Mesodermal cell (in vitro differentiated cells): Measurements from ENCODE around the gene VGLL4.

Source experiments
- H3K27ac ChIP-seq: 2 replicates; pipeline ENCODE4 v1.7.0; 2013; ENCODE audit warnings: mild to moderate bottlenecking, low read depth, low read length, moderate library complexity; ENCODE audit not compliant: severe bottlenecking
- H3K36me3 ChIP-seq: 2 replicates; pipeline ENCODE4 v1.7.1; 2013; ENCODE audit warnings: mild to moderate bottlenecking, low read length, moderate library complexity; ENCODE audit not compliant: control insufficient read depth, insufficient read depth
- H3K4me1 ChIP-seq: one replicate; pipeline ENCODE4 v1.7.1; 2013; ENCODE audit warnings: mild to moderate bottlenecking, low read length; ENCODE audit not compliant: insufficient read depth, control insufficient read depth, poor library complexity, severe bottlenecking
- H3K4me3 ChIP-seq: 2 replicates; pipeline ENCODE4 v1.7.0; 2013; ENCODE audit warnings: low read length, control low read depth, mild to moderate bottlenecking; ENCODE audit not compliant: insufficient read depth, poor library complexity, severe bottlenecking; ENCODE audit errors: extremely low read depth
- H3K9me3 ChIP-seq: 2 replicates; pipeline ENCODE4 v1.7.1; 2013; ENCODE audit warnings: mild to moderate bottlenecking, low read length, moderate library complexity; ENCODE audit not compliant: control insufficient read depth
- WGBS, 2 experiments: methylation state at CpG; one replicate each; pipeline ENCODE4 v1.1.5; 2013; ENCODE audit warnings: missing lambda C conversion rate in 2 of 2; ENCODE audit not compliant: insufficient coverage in 2 of 2; 5-methylcytosine and 5-hydroxymethylcytosine counted together

VGLL4 gene

GRCh38 chr3:11651900-11652299, 8.2 kb upstream of the VGLL4 start:
- WGBS, 2 experiments: no CpG with 5 or more reads among the region's 2 CpGs
- Histone ChIP-seq H3K36me3 (no peaks in the 10 kb centered on the region), H3K27ac (no peak overlapping the region), H3K4me3 (no peak overlapping the region), H3K9me3 (no peaks in the 10 kb centered on the region), H3K4me1 (peaks cover 18% of the 10 kb centered on the region)

- no peak overlapping the region for H3K4me3 ChIP-seq
- H3K36me3 ChIP-seq: no peaks in the 10 kb centered on the region
- WGBS, 2 experiments: 50% methylated on average over 1 of the region's 4 CpGs; no CpG with 5 or more reads in 1 of the 2 experiments
These were observed 7.8 kb upstream of the VGLL4 start for GRCh38 chr3:11651477-11651876.

DNA sequence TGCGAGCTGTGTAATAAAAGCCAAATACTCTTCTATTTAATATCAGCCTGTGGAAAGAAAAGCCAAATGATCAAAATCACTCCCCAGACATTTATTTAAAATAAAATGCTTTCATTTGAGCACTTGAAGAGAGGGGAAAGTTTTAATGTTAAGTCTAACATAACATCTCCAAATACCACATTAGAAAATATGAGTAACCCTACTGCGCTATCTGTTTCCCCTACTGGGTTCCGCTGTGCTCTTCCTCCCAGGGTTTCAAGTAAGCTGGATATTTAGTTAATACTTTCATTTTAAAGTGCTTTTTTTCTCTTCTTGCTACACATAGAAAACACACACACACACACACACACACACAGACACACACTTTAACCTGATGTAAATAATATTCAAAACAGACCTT, 6.7 kb upstream of the VGLL4 start:
- Histone ChIP-seq H3K4me3 (no peak overlapping the region), H3K36me3 (no peaks in the 10 kb centered on the region), H3K4me1 (peaks cover 15% of the 10 kb centered on the region), H3K27ac (no peak overlapping the region), H3K9me3 (no peaks in the 10 kb centered on the region)
- WGBS, 2 experiments: no CpG with 5 or more reads among the region's 3 CpGs

More at GRCh38 chr3:11651477-11651876, 7.8 kb upstream of the VGLL4 start:
- Histone ChIP-seq H3K4me1 (peaks cover 18% of the 10 kb centered on the region), H3K9me3 (no peaks in the 10 kb centered on the region), H3K27ac (no peak overlapping the region)

- WGBS, 2 experiments: 100% methylated on average over 1 of the region's 1 CpG
These were observed 5.0 kb upstream of the VGLL4 start for GRCh38 chr3:11648735-11649134.

GRCh38 chr3:11643201-11643603, 513 bp downstream of the VGLL4 start:
- WGBS, 2 experiments: 0% methylated on average over 11 to 14 of the region's 18 CpGs

More at GRCh38 chr3:11648735-11649134, 5.0 kb upstream of the VGLL4 start:
- H3K36me3 ChIP-seq: no peaks in the 10 kb centered on the region
- no peaks in the 10 kb centered on the region for H3K9me3 ChIP-seq
- H3K4me1 ChIP-seq: peaks cover 6% of the 10 kb centered on the region
- no peak overlapping the region for H3K27ac ChIP-seq
- H3K4me3 ChIP-seq: no peak overlapping the region

GRCh38 chr3:11642431-11643191, 1.1 kb downstream of the VGLL4 start:
- peak overlapping the region; percentile 78 for H3K4me3 ChIP-seq
- H3K36me3 ChIP-seq: peaks cover 23% of the 10 kb centered on the region
- 0% methylated on average over 26 to 40 of the region's 44 CpGs for whole genome bisulfite sequencing, 2 experiments
- H3K4me1 ChIP-seq: peaks cover 14% of the 10 kb centered on the region
- H3K27ac ChIP-seq: peak overlapping the region; percentile 96
- H3K9me3 ChIP-seq: no peaks in the 10 kb centered on the region

More at GRCh38 chr3:11643201-11643603, 513 bp downstream of the VGLL4 start:
- Histone ChIP-seq H3K4me3 (peak overlapping the region; percentile 78), H3K4me1 (peaks cover 8% of the 10 kb centered on the region), H3K9me3 (no peaks in the 10 kb centered on the region), H3K27ac (peak overlapping the region; percentile 96), H3K36me3 (peaks cover 23% of the 10 kb centered on the region)

GRCh38 chr3:11641683-11642430, 1.9 kb downstream of the VGLL4 start:
- peak overlapping the region; percentile 96 for H3K27ac ChIP-seq
- WGBS, 2 experiments: 0 to 3% methylated on average over 4 to 5 of the region's 13 CpGs
- no peaks in the 10 kb centered on the region for H3K9me3 ChIP-seq
- H3K4me3 ChIP-seq: peak overlapping the region; percentile 78
- peaks cover 23% of the 10 kb centered on the region for H3K36me3 ChIP-seq
- H3K4me1 ChIP-seq: peaks cover 19% of the 10 kb centered on the region

GRCh38 chr3:11641316-11641682, 2.4 kb downstream of the VGLL4 start:
- H3K4me3 ChIP-seq: peak overlapping the region; percentile 78
- peaks cover 23% of the 10 kb centered on the region for H3K36me3 ChIP-seq
- H3K9me3 ChIP-seq: no peaks in the 10 kb centered on the region
- 29 to 33% methylated on average over 1 of the region's 2 CpGs for WGBS, 2 experiments
- peak overlapping the region; percentile 96 for H3K27ac ChIP-seq
- peaks cover 25% of the 10 kb centered on the region for H3K4me1 ChIP-seq

DNA sequence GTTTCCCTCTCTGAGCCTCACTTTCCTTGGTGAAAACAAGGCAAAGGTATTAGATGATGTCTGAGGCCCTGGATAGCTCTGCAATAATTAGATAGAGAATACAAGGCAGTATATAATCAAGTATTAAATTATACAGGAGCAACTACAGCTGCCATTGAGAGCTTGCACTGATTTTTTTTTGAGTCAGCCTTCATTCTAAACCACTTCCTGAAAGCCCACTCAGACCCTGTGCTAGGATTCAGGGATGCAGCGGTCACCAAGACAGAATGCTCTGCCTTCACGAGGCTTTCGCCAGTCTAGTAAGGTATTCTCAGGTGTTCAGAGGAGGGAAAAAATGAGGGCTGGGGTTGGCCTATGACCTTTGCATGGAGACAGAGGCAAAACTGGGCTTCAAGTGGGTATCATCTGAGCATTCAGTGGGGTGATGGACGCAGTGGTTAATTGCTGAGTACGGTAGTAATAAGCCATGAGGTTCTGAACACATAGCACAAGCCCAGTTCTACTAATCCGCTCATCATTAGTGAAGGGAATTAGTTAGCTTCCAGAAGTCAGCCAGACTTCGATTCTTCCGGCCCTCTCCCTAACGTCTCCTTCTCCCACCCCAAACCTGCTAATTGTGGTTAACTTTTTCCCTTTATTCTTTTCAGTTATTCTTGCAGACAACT, 3.6 kb downstream of the VGLL4 start:
- H3K4me3 ChIP-seq: peak overlapping the region; percentile 78
- no peak overlapping the region for H3K27ac ChIP-seq
- 86 to 91% methylated on average over 4 to 7 of the region's 9 CpGs for WGBS, 2 experiments
- H3K4me1 ChIP-seq: peaks cover 36% of the 10 kb centered on the region
- H3K36me3 ChIP-seq: peaks cover 23% of the 10 kb centered on the region
- no peaks in the 10 kb centered on the region for H3K9me3 ChIP-seq

DNA sequence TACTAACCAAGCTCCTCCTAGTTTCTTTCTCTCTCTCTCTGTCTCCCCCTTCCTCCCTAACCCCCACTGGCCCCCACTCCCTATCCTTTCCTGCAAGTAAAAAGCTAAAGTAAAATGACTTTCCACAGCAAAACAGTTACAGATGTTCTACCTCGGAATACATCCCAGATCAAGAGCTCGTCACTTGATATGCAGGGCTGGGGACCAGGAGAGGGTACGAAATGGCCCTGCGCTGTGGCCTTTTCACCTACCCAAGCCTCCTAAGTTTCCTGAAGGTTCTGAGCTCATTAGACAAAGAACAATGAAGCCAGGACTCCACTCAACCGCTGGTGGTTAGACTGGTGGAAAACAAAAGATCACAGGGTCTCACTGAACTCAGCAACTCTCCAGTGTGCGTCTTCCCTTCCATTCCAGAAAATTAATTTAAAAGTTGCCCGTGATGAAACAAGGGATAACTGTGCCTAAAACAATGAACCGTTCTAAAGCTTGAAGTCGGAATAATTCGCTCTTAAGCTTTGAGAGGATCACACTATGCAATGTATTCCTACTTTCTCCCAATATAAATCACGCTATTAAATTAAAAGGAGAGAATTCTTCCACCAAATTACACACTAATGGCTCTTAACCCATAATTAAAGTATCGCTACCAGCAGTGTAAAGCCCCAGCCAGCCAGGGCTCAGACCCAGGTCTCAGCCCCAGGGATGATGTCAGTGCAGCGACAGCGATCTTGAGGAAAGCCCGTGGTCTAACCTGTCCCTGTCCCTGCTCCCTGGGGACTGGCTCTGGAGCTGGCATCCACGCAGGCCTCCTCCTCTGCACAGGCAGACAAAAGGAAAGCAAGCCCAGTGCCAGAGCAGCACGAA, 5.0 kb downstream of the VGLL4 start:
- H3K4me3 ChIP-seq: no peak overlapping the region

More for the DNA sequence above, 5.0 kb downstream of the VGLL4 start:
- WGBS, 2 experiments: 78 to 87% methylated on average over 9 to 12 of the region's 17 CpGs
- peaks cover 23% of the 10 kb centered on the region for H3K36me3 ChIP-seq
- H3K4me1 ChIP-seq: peaks cover 45% of the 10 kb centered on the region
- H3K9me3 ChIP-seq: no peaks in the 10 kb centered on the region
- H3K27ac ChIP-seq: peak overlapping the region; percentile 50
